Sciatic nerve (tissue), 2 donors: Measurements from ENCODE around the gene FAM193A. TPM values are rescaled to one million over a fixed set of nuclear protein-coding genes. Genes with fewer than 3 reads are reported as not detected.
"Not testable (repeated sequence)": the region's sequence is repeated elsewhere in the genome, so short reads cannot be mapped to it uniquely, and the experiment has no call there.

Experiments
- ATAC-seq: fragments of 200-7000 bp; cut with Tn5 transposase; one replicate; pipeline ENCODE4 v1.9.1; 2020; ENCODE audit warnings: mild to moderate bottlenecking, moderate library complexity
- DNase-seq: peaks from one replicate; pipeline ENCODE4 v3.0.0-alpha.2; 2020; ENCODE audit warnings: low spot score
- intact Hi-C: fragments of 100-400 bp; cut with DNase I; formaldehyde crosslinking; loops from one replicate; pipeline ENCODE4 v1.14.2; 2022
- total RNA-seq: library from RNA; stranded (reverse); fragmentation: NEBNext Ultra II Directional; extraction: Animal tissue kit (Norgen Biotek cat#: 25700); gene quantifications from one replicate; pipeline ENCODE4 v1.2.1, GENCODE V29; 2021
- donor health status: DM: no; HTN: no; CAD: no.
- donor health status: DM: no; HTN: no; CAD: no.

The FAM193A gene
- total RNA-seq, 1 donor from 2014 or later: 47.3 TPM

- DNase-seq (no peak), ATAC-seq (no peak)
- intact Hi-C loops: no loop called here
These were observed 33.6 kb downstream of the FAM193A start for GRCh38 chr4:2570036-2570435.

GRCh38 chr4:2570551-2571222, 34.2 kb downstream of the FAM193A start:
- ATAC-seq (peak; percentile 38), DNase-seq (no peak)
- intact Hi-C loops: no loop called here

GRCh38 chr4:2572076-2572475, 35.6 kb downstream of the FAM193A start:
- no peak for DNase-seq
- intact Hi-C loops: no loop called here
- ATAC-seq: no peak

- no peak for ATAC-seq
- intact Hi-C loops: no loop called here
- no peak for DNase-seq
These were observed 36.4 kb downstream of the FAM193A start for GRCh38 chr4:2572866-2573265.

- intact Hi-C loops: no loop called here
- no peak for ATAC-seq
These were observed 37.6 kb downstream of the FAM193A start for GRCh38 chr4:2574009-2574408.

GRCh38 chr4:2574863-2575262, 38.4 kb downstream of the FAM193A start:
- ATAC-seq: no peak

More at GRCh38 chr4:2574009-2574408, 37.6 kb downstream of the FAM193A start:
- DNase-seq: no peak

GRCh38 chr4:2576290-2576689, 39.8 kb downstream of the FAM193A start:
- intact Hi-C loops: no loop called here
- no peak for ATAC-seq
- DNase-seq: no peak

More at GRCh38 chr4:2574863-2575262, 38.4 kb downstream of the FAM193A start:
- no peak for DNase-seq
- intact Hi-C loops: no loop called here

- no peak for DNase-seq
- no peak for ATAC-seq
- intact Hi-C loops: no loop called here
These were observed 41.7 kb downstream of the FAM193A start for GRCh38 chr4:2578106-2578505.

GRCh38 chr4:2579910-2580309, 43.5 kb downstream of the FAM193A start:
- ATAC-seq (no peak), DNase-seq (no peak)
- intact Hi-C loops: no loop called here

- DNase-seq (no peak), ATAC-seq (no peak)
- intact Hi-C loops: no loop called here
These were observed 46.6 kb downstream of the FAM193A start for GRCh38 chr4:2583092-2583491.

- no peak for DNase-seq
- peak; percentile 79 for ATAC-seq
- intact Hi-C loops: no loop called here
These were observed 47.1 kb downstream of the FAM193A start for GRCh38 chr4:2583517-2583916.

- no peak for ATAC-seq
- intact Hi-C loops: no loop called here
- DNase-seq: no peak
These were observed 50.1 kb downstream of the FAM193A start for GRCh38 chr4:2586502-2586901.

GRCh38 chr4:2587213-2587823, 50.9 kb downstream of the FAM193A start:
- ATAC-seq (peak; percentile 62), DNase-seq (no peak)
- intact Hi-C loops: no loop called here

- DNase-seq (no peak), ATAC-seq (no peak)
- intact Hi-C loops: no loop called here
These were observed 51.8 kb downstream of the FAM193A start for GRCh38 chr4:2588259-2588658.

- peak; percentile 76 for ATAC-seq
- no peak for DNase-seq
- intact Hi-C loops: no loop called here
These were observed 54.7 kb downstream of the FAM193A start for GRCh38 chr4:2591189-2591588.

- DNase-seq, ATAC-seq, intact Hi-C loops: not testable (repeated sequence)
These were observed 55.6 kb downstream of the FAM193A start for GRCh38 chr4:2592014-2592413.

GRCh38 chr4:2592572-2592971, 56.1 kb downstream of the FAM193A start:
- ATAC-seq (peak; percentile 44), DNase-seq (no peak)
- intact Hi-C loops: no loop called here

- intact Hi-C loops: no loop called here
- no peak for ATAC-seq
- DNase-seq: no peak
These were observed 56.6 kb downstream of the FAM193A start for GRCh38 chr4:2593003-2593402.

GRCh38 chr4:2595436-2595835, 59.0 kb downstream of the FAM193A start:
- intact Hi-C loops: no loop called here
- ATAC-seq (no peak), DNase-seq (no peak)

- ATAC-seq (no peak), DNase-seq (no peak)
- intact Hi-C loops: no loop called here
These were observed 59.6 kb downstream of the FAM193A start for GRCh38 chr4:2595952-2596552.
